Pulmonary artery endothelial cell (primary cell): ENCODE measurements around the gene CTH. TPM values are rescaled to one million over a fixed set of nuclear protein-coding genes. Genes with fewer than 3 reads are reported as not detected.
"Not testable (repeated sequence)": the region's sequence is repeated elsewhere in the genome, so short reads cannot be mapped to it uniquely, and the experiment has no call there.

Source experiments
- DNase-seq: peaks from one replicate; pipeline ENCODE4 v3.0.0-alpha.2; 2011; ENCODE audit warnings: low read depth, low spot score
- total RNA-seq: library from RNA; depleted of rRNA; stranded (reverse); fragments of >200 nt; gene quantifications from 2 replicates; pipeline ENCODE4 v1.2.3, GENCODE V29; 2014

CTH gene
- total RNA-seq, 1 donor from 2014 or later: 1.5 TPM

DNA sequence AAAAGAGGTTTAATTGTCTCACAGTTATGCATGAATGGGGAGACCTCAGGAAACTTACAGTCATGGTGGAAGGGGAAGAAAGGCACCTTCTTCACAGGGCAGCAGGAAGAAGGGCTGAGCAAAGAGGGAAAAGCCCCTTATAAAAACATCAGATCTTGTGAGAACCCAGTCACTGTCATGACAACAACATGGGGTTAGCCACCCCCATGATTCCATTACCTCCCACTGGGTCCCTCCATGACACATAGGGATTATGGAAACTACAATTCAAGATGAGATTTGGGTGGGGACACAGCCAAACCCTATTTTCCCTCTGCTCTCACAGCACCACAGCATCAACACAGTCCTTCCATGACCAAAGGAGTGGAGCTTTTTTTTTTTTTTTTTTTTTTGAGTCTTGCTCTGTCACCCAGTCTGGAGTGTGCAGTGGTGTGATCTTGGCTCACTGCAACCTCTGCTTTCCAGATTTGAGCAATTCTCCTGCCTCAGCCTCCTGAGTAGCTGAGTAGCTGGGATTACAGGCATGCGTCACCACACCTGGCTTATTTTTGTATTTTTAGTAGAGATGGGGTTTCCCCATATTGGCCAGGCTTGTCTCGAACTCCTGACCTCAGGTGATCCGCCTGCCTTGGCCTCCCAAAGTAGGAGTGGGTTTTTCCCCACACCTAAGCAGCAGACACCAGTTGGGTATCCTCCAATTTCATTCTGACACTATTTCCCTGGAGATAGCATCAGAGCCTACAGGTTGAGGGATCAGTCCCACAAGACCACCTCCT lies 41.3 kb downstream of the CTH start:
- not testable (repeated sequence) for DNase-seq

DNA sequence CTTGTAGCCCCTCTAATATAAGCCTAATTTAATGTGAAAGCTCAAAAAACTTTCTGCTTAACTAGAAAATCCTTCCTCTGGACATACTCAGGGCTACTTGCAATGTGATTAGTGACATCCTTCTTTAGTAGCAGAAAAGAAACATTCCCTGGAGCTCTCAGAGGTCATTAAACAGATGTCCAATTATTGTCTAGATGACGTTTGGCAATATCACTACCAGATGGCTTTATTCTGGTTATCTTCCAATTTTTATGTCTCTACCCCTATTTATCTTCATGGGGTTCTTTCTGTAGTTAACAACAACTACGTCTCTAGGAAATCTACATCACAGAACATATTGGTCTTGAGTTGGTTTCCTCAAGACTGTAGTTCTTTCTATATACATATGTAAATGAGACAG lies 44.2 kb downstream of the CTH start:
- DNase-seq: no peak

DNA sequence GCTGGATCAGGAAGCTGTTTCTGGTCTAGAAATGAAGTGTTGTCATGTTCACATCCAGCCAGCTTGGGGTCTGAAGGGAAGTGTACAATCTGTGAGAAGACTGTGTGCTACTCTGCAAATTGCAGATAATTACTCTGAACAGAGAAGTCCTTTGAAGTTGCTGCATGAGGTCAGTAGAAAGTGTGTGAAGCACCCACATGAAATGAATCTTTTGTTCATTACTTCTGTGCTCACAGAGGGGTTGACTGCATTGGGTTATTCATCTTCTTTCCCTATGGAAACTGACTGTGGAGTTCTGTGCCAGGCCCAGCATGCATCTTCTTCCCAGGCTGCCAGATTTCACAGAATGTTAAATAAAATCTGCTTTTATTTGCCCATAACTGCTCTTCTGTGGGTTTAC lies 47.1 kb downstream of the CTH start:
- no peak for DNase-seq

GRCh38 chr1:70459496-70460225 lies 48.6 kb downstream of the CTH start:
- DNase-seq: no peak

DNA sequence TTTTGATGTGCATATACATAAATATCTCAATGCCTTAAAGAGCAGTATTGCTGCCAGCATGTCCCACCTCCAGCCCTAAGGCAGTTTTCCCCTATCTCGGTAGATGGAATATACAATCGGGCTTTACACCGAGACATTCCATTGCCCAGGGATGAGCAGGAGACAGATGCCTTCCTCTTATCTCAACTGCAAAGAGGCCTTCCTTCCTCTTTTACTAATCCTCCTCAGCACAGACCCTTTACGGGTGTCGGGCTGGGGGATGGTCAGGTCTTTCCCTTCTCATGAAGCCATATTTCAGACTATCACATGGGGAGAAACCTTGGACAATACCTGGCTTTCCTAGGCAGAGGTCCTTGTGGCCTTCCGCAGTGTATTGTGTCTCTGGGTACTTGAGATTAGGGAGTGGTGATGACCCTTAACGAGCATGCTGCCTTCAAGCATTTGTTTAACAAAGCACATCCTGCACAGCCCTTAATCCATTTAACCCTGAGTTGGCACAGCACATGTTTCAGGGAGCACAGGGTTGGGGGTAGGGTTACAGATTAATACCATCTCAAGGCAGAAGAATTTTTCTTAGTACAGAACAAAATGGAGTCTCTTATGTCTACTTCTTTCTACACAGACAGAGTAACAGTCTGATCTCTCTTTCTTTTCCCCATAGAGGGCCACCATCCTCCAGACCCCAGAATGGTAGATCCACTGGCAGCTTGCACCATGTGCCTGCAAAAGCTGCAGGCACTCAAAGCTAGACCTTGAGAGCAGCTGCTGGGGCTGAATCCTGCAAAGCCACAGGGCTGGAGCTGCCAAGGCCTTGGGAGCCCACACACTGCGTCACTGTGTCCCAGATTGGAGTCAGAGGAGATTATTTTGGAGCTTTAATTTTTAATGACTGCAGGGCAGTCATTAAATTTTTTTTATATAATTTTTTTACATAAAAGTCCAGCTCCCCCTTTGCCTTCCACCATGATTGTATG lies 50.0 kb downstream of the CTH start:
- DNase-seq: not testable (repeated sequence)

GRCh38 chr1:70462611-70463010 lies 51.5 kb downstream of the CTH start:
- DNase-seq: no peak

DNA sequence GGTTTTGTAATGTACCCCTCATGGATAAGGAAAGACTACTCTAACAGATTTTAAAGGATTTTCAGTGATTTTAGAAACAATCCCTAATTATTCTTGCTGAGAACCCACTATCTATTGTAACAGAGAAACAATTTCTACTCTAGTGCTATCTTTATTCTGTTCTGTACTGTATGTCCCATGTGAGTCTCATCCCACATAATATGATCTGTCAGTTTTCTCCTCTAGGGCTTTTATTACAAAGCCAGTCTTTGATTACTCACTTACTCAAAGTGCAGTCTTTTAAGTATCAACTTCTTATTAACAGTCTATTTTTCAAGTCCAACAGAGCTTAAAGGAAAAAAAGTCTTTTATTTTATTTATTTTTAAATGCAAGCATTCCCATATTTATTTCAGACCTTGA lies 54.8 kb downstream of the CTH start:
- no peak for DNase-seq

DNA sequence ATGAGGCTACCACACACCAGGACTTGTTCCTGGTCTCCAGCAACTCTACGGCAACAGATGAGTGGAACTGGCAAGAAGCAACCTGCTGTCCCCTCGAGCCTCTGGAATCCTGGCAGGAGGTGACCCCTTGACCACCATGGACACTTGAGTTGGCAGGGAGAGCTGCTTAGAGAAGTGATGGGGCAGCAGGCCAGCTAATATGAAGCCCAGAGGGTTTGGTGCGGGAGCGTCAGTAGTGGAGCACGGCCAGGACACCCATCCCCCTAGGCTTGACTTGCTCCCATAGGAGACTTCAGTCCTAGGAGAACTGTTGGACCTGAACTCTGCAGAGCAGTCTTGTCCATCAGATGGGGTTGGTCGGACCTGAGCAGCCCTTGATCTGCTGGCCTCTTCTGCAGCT lies 56.5 kb downstream of the CTH start:
- no peak for DNase-seq

GRCh38 chr1:70468180-70468579 lies 57.1 kb downstream of the CTH start:
- DNase-seq: no peak

DNA sequence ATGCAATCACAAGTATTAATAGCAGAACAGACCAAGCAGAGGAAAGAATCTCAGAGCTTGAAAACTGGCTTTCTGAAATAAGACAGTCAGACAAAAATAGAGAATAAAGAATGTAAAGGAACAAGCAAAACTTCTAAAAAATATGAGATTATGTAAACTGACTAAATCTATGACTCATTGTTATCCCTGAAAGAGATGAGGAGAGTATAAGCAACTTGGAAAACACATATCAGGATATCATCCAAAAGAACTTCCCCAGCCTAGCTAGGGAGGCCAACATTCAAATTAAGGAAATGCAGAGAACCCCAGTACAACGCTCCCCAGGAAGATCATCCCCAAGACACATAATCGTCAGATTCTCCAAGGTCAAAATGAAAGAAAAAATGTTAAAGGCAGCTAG lies 58.1 kb downstream of the CTH start:
- DNase-seq: not testable (repeated sequence)

- no peak for DNase-seq
Measured at GRCh38 chr1:70475023-70475422, 64.0 kb downstream of the CTH start.

GRCh38 chr1:70477090-70477489 lies 66.0 kb downstream of the CTH start:
- no peak for DNase-seq

DNA sequence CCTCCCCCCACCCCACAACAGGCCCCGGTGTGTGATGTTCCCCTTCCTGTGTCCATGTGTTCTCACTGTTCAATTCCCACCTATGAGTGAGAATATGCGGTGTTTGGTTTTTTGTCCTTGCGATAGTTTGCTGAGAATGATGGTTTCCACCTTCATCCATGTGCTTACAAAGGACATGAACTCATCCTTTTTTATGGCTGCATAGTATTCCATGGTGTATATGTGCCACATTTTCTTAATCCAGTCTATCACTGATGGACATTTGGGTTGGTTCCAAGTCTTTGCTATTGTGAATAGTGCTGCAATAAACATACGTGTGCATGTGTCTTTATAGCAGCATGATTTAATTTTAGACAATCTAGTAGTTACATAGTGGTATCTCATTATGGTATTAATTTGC lies 66.8 kb downstream of the CTH start:
- not testable (repeated sequence) for DNase-seq

DNA sequence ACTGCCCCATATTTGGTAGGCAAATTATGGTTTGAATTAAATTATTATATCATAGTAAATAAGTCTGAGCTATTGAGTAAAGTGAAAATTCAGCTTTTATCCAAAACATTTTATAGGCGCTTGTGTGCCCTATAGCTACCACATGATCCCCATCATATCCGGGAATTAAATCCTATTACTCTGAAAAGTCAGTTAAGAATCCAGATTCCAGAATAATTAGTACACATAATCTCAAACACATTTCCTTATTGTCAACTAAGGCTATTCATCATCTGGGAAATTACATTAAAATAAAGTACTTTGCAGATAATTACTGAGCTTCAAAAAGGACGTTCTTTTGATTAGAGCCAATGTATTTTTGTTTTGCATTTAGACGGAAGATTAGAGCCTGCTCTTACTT lies 72.3 kb downstream of the CTH start:
- DNase-seq: no peak

GRCh38 chr1:70485624-70486023 lies 74.6 kb downstream of the CTH start:
- DNase-seq: no peak

DNA sequence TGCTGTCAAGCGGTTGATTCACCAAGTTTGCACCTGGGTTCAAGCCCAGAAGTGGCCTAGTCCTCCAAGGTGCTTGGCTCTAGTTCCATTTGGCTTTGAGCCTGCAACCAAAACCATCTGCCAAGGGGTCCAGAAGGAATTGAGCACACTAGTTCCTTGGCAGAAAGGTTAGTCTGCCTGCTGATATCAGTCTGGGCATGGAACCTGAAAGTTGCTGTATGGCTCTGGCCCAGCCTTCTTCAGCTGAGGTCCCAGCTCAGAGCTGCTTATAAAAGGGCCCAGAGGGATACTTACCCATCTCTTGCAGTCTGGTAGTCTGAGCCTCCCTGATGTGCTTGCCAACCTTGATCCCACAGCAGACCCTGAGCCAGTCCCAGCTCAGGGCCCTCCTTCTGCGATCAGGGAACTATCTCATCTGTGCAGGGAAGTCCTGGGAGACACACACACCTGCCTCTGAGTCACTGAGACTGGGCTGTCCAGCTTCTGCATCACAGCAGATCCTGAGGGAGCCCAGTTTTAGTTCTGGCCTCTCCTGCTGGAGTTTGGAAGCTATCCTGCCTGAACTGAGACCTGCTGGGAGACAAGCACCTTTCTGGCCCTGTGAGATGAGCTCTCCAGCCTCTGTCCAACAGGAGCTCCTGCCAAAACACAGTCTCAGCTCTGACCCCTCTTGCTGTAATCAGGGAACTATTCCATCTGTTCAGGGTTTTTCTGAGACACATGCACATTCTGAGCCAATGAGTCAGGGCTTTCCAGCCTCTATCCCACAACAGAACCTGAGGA lies 75.8 kb downstream of the CTH start:
- DNase-seq: no peak

DNA sequence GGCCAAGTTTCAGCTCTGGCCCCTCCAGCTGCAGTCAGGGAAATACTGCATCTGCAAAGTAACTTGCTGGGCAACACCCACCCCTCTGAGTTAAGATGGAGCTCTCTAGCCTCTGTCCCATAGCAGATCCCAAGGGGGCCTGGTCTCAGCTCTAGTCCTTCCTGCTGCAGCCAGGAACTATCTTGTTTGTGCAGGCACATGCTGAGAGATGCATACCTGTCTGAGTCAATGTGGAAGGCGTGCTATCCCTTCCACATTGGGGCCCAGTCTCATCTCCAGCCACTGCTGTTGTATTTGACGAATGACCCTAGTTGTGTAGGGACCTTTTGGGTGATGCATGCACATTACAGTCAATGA lies 76.4 kb downstream of the CTH start:
- no peak for DNase-seq

GRCh38 chr1:70487910-70488665 lies 77.0 kb downstream of the CTH start:
- DNase-seq: peak; percentile 13
